B cell (primary cell): ENCODE measurements around the gene XXYLT1. TPM values are rescaled to one million over a fixed set of nuclear protein-coding genes. Genes with fewer than 3 reads are reported as not detected.

Experiments used
- ATAC-seq: fragments of 200-7000 bp; cut with Tn5 transposase; one replicate; pipeline ENCODE4 v1.10.0; 2021; ENCODE audit warnings: low read depth, mild to moderate bottlenecking, moderate number of reproducible peaks, moderate library complexity
- CTCF ChIA-PET: fragments of 350-600 bp; sonication (Branson Sonifier 250); formaldehyde crosslinking; loops from one replicate; lab custom pipeline; 2021; ENCODE audit warnings: antibody characterized with exemption, inconsistent platforms; lab: Charles Lee
- POLR2A ChIA-PET: fragments of 350-600 bp; sonication (Branson Sonifier 250); formaldehyde crosslinking; loops from one replicate; lab custom pipeline; 2021; ENCODE audit warnings: antibody characterized with exemption; lab: Charles Lee
- DNase-seq: peaks from one replicate; pipeline ENCODE4 v3.0.0; 2013
- H2AFZ ChIP-seq: 2 replicates; pipeline ENCODE4 v1.6.1; 2012; ENCODE audit warnings: mild to moderate bottlenecking, low read depth, low read length; ENCODE audit not compliant: insufficient read depth, poor library complexity, severe bottlenecking
- H3K27ac ChIP-seq, 2 donors: 1 replicate in 1 of 2; 2 replicates in 1 of 2; pipeline ENCODE4 v1.5.1; 2012 to 2013; ENCODE audit warnings: low read length in 2 of 2, mild to moderate bottlenecking in 2 of 2, moderate library complexity in 1 of 2
- H3K27me3 ChIP-seq, 4 experiments: fragments of 200-600 bp in 1 of 4; sonication (generic) in 1 of 4; replicated peaks in 1 of 4; 1 replicate in 2 of 4; 2 replicates in 2 of 4; pipeline versions ENCODE4 v1.6.1 to v1.7.0; 2013 to 2016; ENCODE audit warnings: low read length in 3 of 4, mild to moderate bottlenecking in 2 of 4, mixed read lengths in 1 of 4, moderate library complexity in 1 of 4; ENCODE audit not compliant: insufficient read depth in 4 of 4, control insufficient read depth in 3 of 4; ENCODE audit errors: control extremely low read depth in 1 of 4
- H3K36me3 ChIP-seq, 2 experiments: replicated peaks in 1 of 2; 1 replicate in 1 of 2; 2 replicates in 1 of 2; pipeline versions ENCODE4 v1.6.1 to v1.7.1; 2013; ENCODE audit warnings: low read length in 1 of 2; ENCODE audit not compliant: insufficient read depth in 2 of 2, control insufficient read depth in 1 of 2; ENCODE audit errors: control extremely low read depth in 1 of 2, extremely low read depth in 1 of 2
- H3K4me1 ChIP-seq, 2 donors: fragments of 200-600 bp in 1 of 2; sonication (generic) in 1 of 2; 1 replicate in 1 of 2; 2 replicates in 1 of 2; pipeline versions ENCODE4 v1.5.1 to v1.6.1; 2013 to 2017; ENCODE audit warnings: low read length in 2 of 2; ENCODE audit not compliant: control insufficient read depth in 2 of 2, insufficient read depth in 2 of 2
- H3K4me2 ChIP-seq: replicated peaks from 2 replicates; pipeline ENCODE3; 2012; ENCODE audit warnings: mild to moderate bottlenecking, low read depth, low read length; ENCODE audit not compliant: poor library complexity, severe bottlenecking
- H3K4me3 ChIP-seq, 5 experiments: fragments of 200-600 bp in 1 of 5; sonication (generic) in 1 of 5; 1 replicate in 3 of 5; 2 replicates in 2 of 5; pipeline versions ENCODE4 v1.5.1 to v1.7.0; 2011 to 2016; ENCODE audit warnings: low read length in 4 of 5, mild to moderate bottlenecking in 4 of 5, low read depth in 2 of 5, control low read depth in 1 of 5, moderate library complexity in 1 of 5; ENCODE audit not compliant: insufficient read depth in 1 of 5; ENCODE audit errors: control extremely low read depth in 1 of 5, extremely low read depth in 1 of 5
- H3K79me2 ChIP-seq: fragments of 200-600 bp; sonication (generic); one replicate; pipeline ENCODE4 v1.6.0; 2016; ENCODE audit warnings: low read length; ENCODE audit not compliant: control insufficient read depth, insufficient read depth
- H3K9ac ChIP-seq: fragments of 200-600 bp; sonication (generic); 2 replicates; pipeline ENCODE4 v1.6.1; 2017; ENCODE audit warnings: mild to moderate bottlenecking, low read length, moderate library complexity
- H3K9me3 ChIP-seq, 3 donors: one replicate each; pipeline versions ENCODE4 v1.6.1 to v1.7.1; 2013; ENCODE audit warnings: low read length in 2 of 3; ENCODE audit not compliant: control insufficient read depth in 2 of 3, insufficient read depth in 1 of 3; ENCODE audit errors: control extremely low read depth in 1 of 3
- H4K20me1 ChIP-seq: 2 replicates; pipeline ENCODE4 v1.6.0; 2012; ENCODE audit warnings: mild to moderate bottlenecking, low read length; ENCODE audit not compliant: insufficient read depth, control insufficient read depth, poor library complexity, severe bottlenecking
- H3K27ac Mint-ChIP-seq: one replicate; pipeline ENCODE4 v1.8.0; 2021; ENCODE audit warnings: mixed read lengths
- H3K27me3 Mint-ChIP-seq: one replicate; pipeline ENCODE4 v1.8.0; 2021; ENCODE audit warnings: mixed read lengths
- H3K4me1 Mint-ChIP-seq: one replicate; pipeline ENCODE4 v1.8.0; 2021; ENCODE audit warnings: mixed read lengths
- H3K4me3 Mint-ChIP-seq: one replicate; pipeline ENCODE4 v1.8.0; 2021; ENCODE audit warnings: mixed read lengths
- H3K9me3 Mint-ChIP-seq: one replicate; pipeline ENCODE4 v1.8.0; 2022; ENCODE audit warnings: mixed read lengths; ENCODE audit not compliant: insufficient read depth
- EZH2 ChIP-seq: IDR thresholded peaks from 2 replicates; pipeline ENCODE4 v1.6.1; 2012; ENCODE audit warnings: borderline replicate concordance, low read depth, mild to moderate bottlenecking, moderate library complexity, low read length; ENCODE audit not compliant: insufficient read depth, poor library complexity, severe bottlenecking
- WGBS: methylation state at CpG from one replicate; pipeline ENCODE4 v1.1.5; 2013; ENCODE audit warnings: missing lambda C conversion rate; ENCODE audit not compliant: insufficient coverage; 5-methylcytosine and 5-hydroxymethylcytosine counted together
- intact Hi-C: fragments of 100-400 bp; cut with micrococcal nuclease; formaldehyde crosslinking; loops from one replicate; pipeline ENCODE4 v1.10.0; 2022
- polyA plus RNA-seq: library from polyadenylated mRNA; depleted of rRNA; stranded (reverse); fragments of >200 nt; gene quantifications from 2 replicates; pipeline ENCODE4 v1.2.3, GENCODE V29; 2012
- total RNA-seq, 2 donors: library from RNA; stranded (reverse); fragments of 120-200 nt in 1 of 2; gene quantifications; 1 replicate in 1 of 2; 2 replicates in 1 of 2; pipeline versions ENCODE4 v1.2.3 to v1.2.4, GENCODE V29; 2013 to 2022
- TF ChIP-seq, protein P1 (sequence below): fragments of 200-600 bp; IDR thresholded peaks from one replicate; pipeline ENCODE4 v1.8.0; 2022; ENCODE audit warnings: antibody characterized with exemption, mild to moderate bottlenecking

The XXYLT1 gene
- total and polyA plus RNA-seq, 2 donors (not counting 1 experiment from before 2014, with no cell fraction given) = 2.6 to 11.2 TPM

- Histone ChIP-seq H3K36me3 (no peaks in the 10 kb centered on the region), H3K4me2 (peak overlapping the region; percentile 83), H3K9me3 (no peaks in the 10 kb centered on the region), H3K27ac (peak overlapping the region; percentile 19 to 52), H3K27me3 (no peaks in the 10 kb centered on the region), H3K4me1 (peaks cover 17 to 18% of the 10 kb centered on the region in 2 donors), H3K4me3 (peak overlapping the region; percentile 76 to 90 (median 84)), H3K79me2 (no peaks in the 10 kb centered on the region), H3K9ac (peak overlapping the region; percentile 71), H2AFZ (peak overlapping the region; percentile 79), H4K20me1 (no peaks in the 10 kb centered on the region)
- 0% methylated on average over 27 of the region's 30 CpGs for WGBS
- peak overlapping the region; percentile 88 for H3K27ac Mint-ChIP-seq
- H3K4me3 Mint-ChIP-seq = peak overlapping the region; percentile 91
- peak; percentile 91 for DNase-seq
- peaks cover 19% of the 10 kb centered on the region for H3K4me1 Mint-ChIP-seq
- H3K27me3 Mint-ChIP-seq = no peaks in the 10 kb centered on the region
- ChIA-PET POLR2A (interaction anchor here (0.6 to 1.8 kb wide), 10 partner anchors 117 to 1801 kb away, joined by 3 to 7 read pairs (median 4); partner anchors contain the start of genes ACAP2 and LSG1), CTCF (interaction anchor here (0.6 to 10.2 kb wide), 35 partner anchors 10 to 644 kb away, joined by 3 to 203 read pairs (median 4); partner anchors contain the start of genes ACAP2, FAM43A, LSG1 and PPP1R2)
- TF ChIP-seq, protein P1, sequence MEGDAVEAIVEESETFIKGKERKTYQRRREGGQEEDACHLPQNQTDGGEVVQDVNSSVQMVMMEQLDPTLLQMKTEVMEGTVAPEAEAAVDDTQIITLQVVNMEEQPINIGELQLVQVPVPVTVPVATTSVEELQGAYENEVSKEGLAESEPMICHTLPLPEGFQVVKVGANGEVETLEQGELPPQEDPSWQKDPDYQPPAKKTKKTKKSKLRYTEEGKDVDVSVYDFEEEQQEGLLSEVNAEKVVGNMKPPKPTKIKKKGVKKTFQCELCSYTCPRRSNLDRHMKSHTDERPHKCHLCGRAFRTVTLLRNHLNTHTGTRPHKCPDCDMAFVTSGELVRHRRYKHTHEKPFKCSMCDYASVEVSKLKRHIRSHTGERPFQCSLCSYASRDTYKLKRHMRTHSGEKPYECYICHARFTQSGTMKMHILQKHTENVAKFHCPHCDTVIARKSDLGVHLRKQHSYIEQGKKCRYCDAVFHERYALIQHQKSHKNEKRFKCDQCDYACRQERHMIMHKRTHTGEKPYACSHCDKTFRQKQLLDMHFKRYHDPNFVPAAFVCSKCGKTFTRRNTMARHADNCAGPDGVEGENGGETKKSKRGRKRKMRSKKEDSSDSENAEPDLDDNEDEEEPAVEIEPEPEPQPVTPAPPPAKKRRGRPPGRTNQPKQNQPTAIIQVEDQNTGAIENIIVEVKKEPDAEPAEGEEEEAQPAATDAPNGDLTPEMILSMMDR = peak; percentile 83
- TF ChIP-seq EZH2 = no peak
- H3K9me3 Mint-ChIP-seq = no peaks in the 10 kb centered on the region
- ATAC-seq = peak; percentile 70
- intact Hi-C loops = loop anchor here (1.0 to 10.0 kb wide), 10 partner anchors 11 to 599 kb away; partner anchors contain the start of genes ACAP2, LSG1 and PPP1R2
These were observed 668 bp upstream of the XXYLT1 start for GRCh38 chr3:195271410-195272243.
